Lung (tissue), 12 donors: ENCODE data around the gene SLC41A3. TPM values are rescaled to one million over a fixed set of nuclear protein-coding genes. Genes with fewer than 3 reads are reported as not detected.

Experiments
- ATAC-seq: fragments of 200-7000 bp; cut with Tn5 transposase; one replicate; pipeline ENCODE4 v1.9.1; 2020; ENCODE audit warnings: moderate number of reproducible peaks; ENCODE audit not compliant: insufficient read depth, low FRiP score
- DNase-seq, 3 donors: peaks; one replicate each; pipeline ENCODE4 v3.0.0-alpha.2; 2013 to 2017
- H3K27ac ChIP-seq, 2 donors: one replicate each; pipeline ENCODE4 v1.5.1; 2013; ENCODE audit warnings: mild to moderate bottlenecking in 2 of 2, moderate library complexity in 2 of 2, control low read depth in 1 of 2, inconsistent platforms in 1 of 2, low read depth in 1 of 2, low read length in 1 of 2
- H3K27me3 ChIP-seq, 3 donors: one replicate each; pipeline ENCODE4 v1.5.1; 2013; ENCODE audit warnings: low read length in 2 of 3; ENCODE audit not compliant: control insufficient read depth in 3 of 3, insufficient read depth in 3 of 3
- H3K36me3 ChIP-seq, 4 donors: one replicate each; pipeline ENCODE4 v1.5.1; 2013; ENCODE audit warnings: low read length in 4 of 4, mild to moderate bottlenecking in 1 of 4, moderate library complexity in 1 of 4; ENCODE audit not compliant: control insufficient read depth in 4 of 4, insufficient read depth in 4 of 4
- H3K4me1 ChIP-seq, 5 donors: one replicate each; pipeline ENCODE4 v1.5.1; 2013; ENCODE audit warnings: low read length in 5 of 5, mild to moderate bottlenecking in 2 of 5, moderate library complexity in 1 of 5; ENCODE audit not compliant: control insufficient read depth in 5 of 5, insufficient read depth in 5 of 5
- H3K4me3 ChIP-seq: one replicate; pipeline ENCODE4 v1.5.1; 2013; ENCODE audit warnings: mild to moderate bottlenecking, control low read depth, moderate library complexity
- H3K9ac ChIP-seq, 2 donors: one replicate each; pipeline ENCODE4 v1.5.1; 2013; ENCODE audit warnings: low read length in 2 of 2, control low read depth in 1 of 2; ENCODE audit not compliant: insufficient read depth in 1 of 2
- H3K9me3 ChIP-seq, 4 donors: one replicate each; pipeline ENCODE4 v1.5.1; 2013; ENCODE audit warnings: low read length in 3 of 4, mild to moderate bottlenecking in 1 of 4, moderate library complexity in 1 of 4; ENCODE audit not compliant: control insufficient read depth in 4 of 4, insufficient read depth in 3 of 4
- WGBS, 2 donors: extraction: QIAGEN DNeasy Blood & Tissue Kit; methylation state at CpG; one replicate each; pipeline ENCODE4 v1.1.7; 2013; 5-methylcytosine and 5-hydroxymethylcytosine counted together
- polyA plus RNA-seq, 2 donors: library from polyadenylated mRNA; stranded (reverse); fragments of 200-250 nt; gene quantifications; one replicate each; pipeline ENCODE4 v1.2.1, GENCODE V29; 2013
- total RNA-seq, 2 donors: library from RNA; depleted of rRNA in 1 of 2; stranded (reverse); fragments of >200 nt in 1 of 2; gene quantifications; one replicate each; pipeline ENCODE4 v1.2.1, GENCODE V29; 2014 to 2021
- TF ChIP-seq, protein P1 (sequence below): IDR thresholded peaks from 2 replicates; pipeline ENCODE4 v1.5.1; 2012; ENCODE audit warnings: mild to moderate bottlenecking; ENCODE audit errors: control extremely low read depth, extremely low read depth
- donor health status: control.
- donor health status: control.
- donor health status: Bipolar disorder and iron deficiency.
- donor health status: healthy.
- donor health status: DM: yes; HTN: yes; CAD: no.

The SLC41A3 gene
- total and polyA plus RNA-seq, 4 donors: 16.9 to 50.2 (median 34.8) TPM

- 80 to 93% methylated on average over 7 of the region's 7 CpGs for WGBS, 2 donors
- TF ChIP-seq, protein P1, sequence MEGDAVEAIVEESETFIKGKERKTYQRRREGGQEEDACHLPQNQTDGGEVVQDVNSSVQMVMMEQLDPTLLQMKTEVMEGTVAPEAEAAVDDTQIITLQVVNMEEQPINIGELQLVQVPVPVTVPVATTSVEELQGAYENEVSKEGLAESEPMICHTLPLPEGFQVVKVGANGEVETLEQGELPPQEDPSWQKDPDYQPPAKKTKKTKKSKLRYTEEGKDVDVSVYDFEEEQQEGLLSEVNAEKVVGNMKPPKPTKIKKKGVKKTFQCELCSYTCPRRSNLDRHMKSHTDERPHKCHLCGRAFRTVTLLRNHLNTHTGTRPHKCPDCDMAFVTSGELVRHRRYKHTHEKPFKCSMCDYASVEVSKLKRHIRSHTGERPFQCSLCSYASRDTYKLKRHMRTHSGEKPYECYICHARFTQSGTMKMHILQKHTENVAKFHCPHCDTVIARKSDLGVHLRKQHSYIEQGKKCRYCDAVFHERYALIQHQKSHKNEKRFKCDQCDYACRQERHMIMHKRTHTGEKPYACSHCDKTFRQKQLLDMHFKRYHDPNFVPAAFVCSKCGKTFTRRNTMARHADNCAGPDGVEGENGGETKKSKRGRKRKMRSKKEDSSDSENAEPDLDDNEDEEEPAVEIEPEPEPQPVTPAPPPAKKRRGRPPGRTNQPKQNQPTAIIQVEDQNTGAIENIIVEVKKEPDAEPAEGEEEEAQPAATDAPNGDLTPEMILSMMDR: no peak
- peaks cover 0 to 8% (median 0%) of the 10 kb centered on the region in 5 donors for H3K4me1 ChIP-seq
These were observed 44.0 kb upstream of the SLC41A3 start for GRCh38 chr3:126127904-126128303.

DNA sequence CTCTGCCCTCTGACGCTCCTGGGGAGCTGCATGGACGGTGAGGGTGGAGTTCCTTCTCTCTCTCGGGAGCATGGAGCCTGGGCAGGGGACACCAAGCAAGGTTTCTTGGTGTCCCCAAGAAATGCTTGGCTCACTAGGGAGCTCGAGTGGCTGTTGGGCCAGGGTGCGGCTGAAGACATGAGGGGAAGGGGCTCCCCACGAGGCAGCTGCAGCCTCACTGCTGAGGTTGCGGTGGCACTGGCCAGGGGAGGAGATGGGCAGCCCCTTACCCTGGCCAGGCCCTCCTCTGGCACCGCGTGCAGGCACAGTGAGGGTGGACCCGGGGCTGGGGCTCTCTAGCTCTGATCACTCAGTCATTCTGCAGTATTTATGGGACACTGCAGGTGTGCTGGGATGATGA lies 43.5 kb upstream of the SLC41A3 start:
- 81 to 87% methylated on average over 10 of the region's 10 CpGs for WGBS, 2 donors
- H3K9me3 ChIP-seq: no peaks in the 10 kb centered on the region
- TF ChIP-seq, protein P1: no peak
- no peaks in the 10 kb centered on the region for H3K27me3 ChIP-seq
- DNase-seq (peak in 1 of 3 donors; percentile 1), ATAC-seq (no peak)
- no peak overlapping the region for H3K9ac ChIP-seq
- H3K4me3 ChIP-seq: no peak overlapping the region
- H3K4me1 ChIP-seq: peaks cover 0 to 8% (median 0%) of the 10 kb centered on the region in 5 donors
- H3K36me3 ChIP-seq: no peaks in the 10 kb centered on the region
- no peak overlapping the region for H3K27ac ChIP-seq

More at GRCh38 chr3:126127904-126128303, 44.0 kb upstream of the SLC41A3 start:
- Histone ChIP-seq H3K9ac (no peak overlapping the region), H3K27ac (no peak overlapping the region), H3K27me3 (no peaks in the 10 kb centered on the region), H3K9me3 (no peaks in the 10 kb centered on the region), H3K4me3 (no peak overlapping the region), H3K36me3 (no peaks in the 10 kb centered on the region)
- no peak for ATAC-seq
- DNase-seq: peak in 1 of 3 donors; percentile 3

- WGBS, 2 donors: 79 to 86% methylated on average over 10 of the region's 10 CpGs
- Histone ChIP-seq H3K9me3 (no peaks in the 10 kb centered on the region), H3K27ac (no peak overlapping the region), H3K27me3 (no peaks in the 10 kb centered on the region), H3K36me3 (no peaks in the 10 kb centered on the region), H3K4me3 (no peak overlapping the region), H3K9ac (no peak overlapping the region), H3K4me1 (peaks cover 0 to 8% (median 0%) of the 10 kb centered on the region in 5 donors)
- TF ChIP-seq, protein P1: no peak
- ATAC-seq (no peak), DNase-seq (peak in 1 of 3 donors; percentile 6)
These were observed 43.0 kb upstream of the SLC41A3 start for GRCh38 chr3:126126811-126127431.
